Vagina (tissue), 2 donors: ENCODE data around the gene TNFRSF13B.

Experiments
- POLR2A ChIP-seq, 2 donors: fragments of 450-650 bp; IDR thresholded peaks; one replicate each; pipeline ENCODE4 v1.6.1; 2017; ENCODE audit warnings: antibody characterized with exemption in 2 of 2, mild to moderate bottlenecking in 2 of 2, moderate library complexity in 2 of 2
- POLR2AphosphoS5 ChIP-seq, 2 donors: sonication (generic); formaldehyde crosslinking; IDR thresholded peaks; one replicate each; pipeline ENCODE4 v1.9.0; 2017; ENCODE audit warnings: antibody characterized with exemption in 2 of 2, mild to moderate bottlenecking in 2 of 2, low read depth in 1 of 2; ENCODE audit not compliant: insufficient read depth in 1 of 2
- TF ChIP-seq, protein P1 (sequence below), 3 experiments: fragments of 450-650 bp in 2 of 3; fragments of 200-600 bp in 1 of 3; sonication (generic) in 1 of 3; IDR thresholded peaks; one replicate each; pipeline ENCODE4 v1.5.1; 2017 to 2019; ENCODE audit warnings: antibody characterized with exemption in 3 of 3, mild to moderate bottlenecking in 2 of 3, moderate library complexity in 2 of 3

DNA sequence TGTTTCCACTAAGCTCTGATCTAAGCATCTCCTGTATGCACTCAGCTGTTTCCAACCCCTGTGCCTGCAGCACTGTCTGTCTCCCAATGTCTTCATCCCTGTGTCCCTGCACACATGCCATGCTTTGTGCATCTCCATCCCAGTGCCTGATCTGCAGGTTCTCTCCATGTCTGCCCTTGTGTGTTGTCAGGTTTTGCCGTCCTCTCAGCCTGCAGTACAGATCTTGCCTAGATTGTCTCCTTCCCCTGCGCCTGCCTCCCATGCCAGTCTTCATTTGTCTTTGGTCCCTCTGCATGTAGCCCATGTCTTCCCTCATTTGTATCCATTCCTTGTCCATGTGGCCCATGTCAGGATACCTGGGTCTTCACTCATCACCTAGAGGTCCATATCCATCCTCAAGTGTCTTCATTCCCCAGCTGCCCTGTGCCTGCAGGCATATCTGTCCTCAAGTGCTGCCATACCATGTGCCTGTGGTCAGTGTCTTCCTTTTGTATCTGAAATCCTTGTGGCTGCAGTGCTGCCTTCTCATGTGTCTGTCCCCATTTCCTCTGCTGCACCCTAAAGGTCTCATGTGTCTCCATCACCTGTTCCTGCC, 71.5 kb downstream of the TNFRSF13B start:
- TF ChIP-seq POLR2AphosphoS5 (IDR thresholded peaks at IDR 0.05; ENCODE audit: insufficient read depth in 1 of 2, low read depth in 1 of 2) (no peak), POLR2A (IDR thresholded peaks at IDR 0.05) (no peak)
- TF ChIP-seq, protein P1, sequence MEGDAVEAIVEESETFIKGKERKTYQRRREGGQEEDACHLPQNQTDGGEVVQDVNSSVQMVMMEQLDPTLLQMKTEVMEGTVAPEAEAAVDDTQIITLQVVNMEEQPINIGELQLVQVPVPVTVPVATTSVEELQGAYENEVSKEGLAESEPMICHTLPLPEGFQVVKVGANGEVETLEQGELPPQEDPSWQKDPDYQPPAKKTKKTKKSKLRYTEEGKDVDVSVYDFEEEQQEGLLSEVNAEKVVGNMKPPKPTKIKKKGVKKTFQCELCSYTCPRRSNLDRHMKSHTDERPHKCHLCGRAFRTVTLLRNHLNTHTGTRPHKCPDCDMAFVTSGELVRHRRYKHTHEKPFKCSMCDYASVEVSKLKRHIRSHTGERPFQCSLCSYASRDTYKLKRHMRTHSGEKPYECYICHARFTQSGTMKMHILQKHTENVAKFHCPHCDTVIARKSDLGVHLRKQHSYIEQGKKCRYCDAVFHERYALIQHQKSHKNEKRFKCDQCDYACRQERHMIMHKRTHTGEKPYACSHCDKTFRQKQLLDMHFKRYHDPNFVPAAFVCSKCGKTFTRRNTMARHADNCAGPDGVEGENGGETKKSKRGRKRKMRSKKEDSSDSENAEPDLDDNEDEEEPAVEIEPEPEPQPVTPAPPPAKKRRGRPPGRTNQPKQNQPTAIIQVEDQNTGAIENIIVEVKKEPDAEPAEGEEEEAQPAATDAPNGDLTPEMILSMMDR (IDR thresholded peaks at IDR 0.05) = no peak
